Measurements from ENCODE around the gene MRPL38. TPM values are rescaled to one million over a fixed set of nuclear protein-coding genes. Genes with fewer than 3 reads are reported as not detected.

MRPL38 gene
- total and polyA plus RNA-seq, 4 donors = 23.0 to 63.9 (median 50.5) TPM

DNA sequence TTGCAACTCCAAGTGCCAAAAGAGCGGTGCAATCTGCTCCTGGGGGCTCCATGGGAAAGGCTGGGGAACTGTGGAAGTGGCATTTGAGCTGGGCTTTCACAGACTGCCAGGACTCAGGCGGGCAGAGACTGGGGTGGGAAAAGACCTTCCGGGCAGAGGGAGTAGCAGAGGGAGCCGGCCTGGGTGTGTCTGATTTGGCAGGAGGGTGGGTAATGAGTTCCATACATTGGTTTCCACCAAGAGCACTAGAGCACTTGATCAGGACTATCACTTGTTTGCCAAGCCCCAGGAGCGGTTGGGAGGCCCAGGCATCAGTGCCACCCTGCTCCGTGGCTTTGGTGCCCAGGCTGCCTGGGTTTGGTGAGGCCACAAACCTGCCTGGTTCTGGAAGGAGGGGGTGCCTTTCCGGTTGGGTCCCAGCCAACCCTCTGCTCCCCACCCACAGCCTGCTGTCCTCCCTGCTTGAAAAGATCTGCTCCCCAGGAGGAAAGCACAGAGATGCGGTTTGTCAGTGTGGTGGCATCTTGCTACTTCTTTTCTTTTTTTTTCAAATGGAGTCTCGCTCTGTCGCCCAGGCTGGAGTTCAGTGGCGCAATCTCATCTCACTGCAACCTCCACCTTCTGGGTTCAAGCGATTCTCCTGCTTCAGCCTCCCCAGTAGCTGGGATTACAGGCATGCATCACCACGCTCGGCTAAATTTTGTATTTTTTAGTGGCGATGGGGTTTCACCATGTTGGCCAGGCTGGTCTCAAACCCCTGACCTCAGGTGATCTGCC is 22.8 kb downstream of the MRPL38 start (continued):
- no peak for TF ChIP-seq JUND (IDR thresholded peaks at IDR 0.05)
- no peak for TF ChIP-seq NR2F2 (IDR thresholded peaks at IDR 0.05)
- no peak for TF ChIP-seq GABPA (IDR thresholded peaks at IDR 0.05 in 1 of 2, conservative IDR thresholded peaks at IDR 0.05 in 1 of 2)
- TF ChIP-seq, protein P1, sequence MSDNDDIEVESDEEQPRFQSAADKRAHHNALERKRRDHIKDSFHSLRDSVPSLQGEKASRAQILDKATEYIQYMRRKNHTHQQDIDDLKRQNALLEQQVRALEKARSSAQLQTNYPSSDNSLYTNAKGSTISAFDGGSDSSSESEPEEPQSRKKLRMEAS (IDR thresholded peaks at IDR 0.05) = no peak
- no peak for TF ChIP-seq RAD21 (IDR thresholded peaks at IDR 0.05)
- TF ChIP-seq EGR1 (IDR thresholded peaks at IDR 0.05; ENCODE audit: low read depth in 2 of 2) = no peak
- no peak for TF ChIP-seq RXRA (IDR thresholded peaks at IDR 0.05)
- no peak for TF ChIP-seq SP1 (IDR thresholded peaks at IDR 0.05)

- Histone ChIP-seq H3K9ac (ENCODE audit: low read depth in 1 of 2, low read length in 2 of 2) (no peak overlapping the region), H3K4me3 (ENCODE audit: low read depth in 1 of 3, low read length in 3 of 3) (no peak overlapping the region), H3K36me3 (ENCODE audit: control insufficient read depth in 4 of 4, insufficient read depth in 3 of 4, low read depth in 1 of 4, low read length in 3 of 4) (no peaks in the 10 kb centered on the region), H3K4me1 (ENCODE audit: control insufficient read depth in 4 of 4, insufficient read depth in 4 of 4, low read length in 3 of 4) (peaks cover 12 to 34% (median 22%) of the 10 kb centered on the region in 4 donors), H3K27me3 (ENCODE audit: control insufficient read depth in 4 of 4, insufficient read depth in 4 of 4, low read length in 3 of 4) (no peaks in the 10 kb centered on the region), H3K27ac (ENCODE audit: low read depth in 1 of 2, low read length in 2 of 2) (no peak overlapping the region), H3K9me3 (ENCODE audit: control insufficient read depth in 4 of 4, low read length in 3 of 4) (no peaks in the 10 kb centered on the region)
- 96% methylated on average over 7 of the region's 7 CpGs for WGBS
- TF ChIP-seq CTCF (IDR thresholded peaks at IDR 0.05; ENCODE audit: low read depth, low read length, missing input control) (no peak), FOXA1 (IDR thresholded peaks at IDR 0.05) (no peak), ZBTB33 (IDR thresholded peaks at IDR 0.05) (no peak), SP1 (IDR thresholded peaks at IDR 0.05) (no peak), REST (IDR thresholded peaks at IDR 0.05) (no peak), HNF4A (conservative IDR thresholded peaks at IDR 0.05) (no peak), YY1 (IDR thresholded peaks at IDR 0.05) (no peak), HNF4G (IDR thresholded peaks at IDR 0.05) (no peak), RAD21 (IDR thresholded peaks at IDR 0.05) (no peak), EGR1 (IDR thresholded peaks at IDR 0.05; ENCODE audit: low read depth in 2 of 2) (no peak), NR2F2 (IDR thresholded peaks at IDR 0.05) (no peak), GABPA (IDR thresholded peaks at IDR 0.05 in 1 of 2, conservative IDR thresholded peaks at IDR 0.05 in 1 of 2) (no peak)
- TF ChIP-seq, protein P2, sequence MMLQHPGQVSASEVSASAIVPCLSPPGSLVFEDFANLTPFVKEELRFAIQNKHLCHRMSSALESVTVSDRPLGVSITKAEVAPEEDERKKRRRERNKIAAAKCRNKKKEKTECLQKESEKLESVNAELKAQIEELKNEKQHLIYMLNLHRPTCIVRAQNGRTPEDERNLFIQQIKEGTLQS (IDR thresholded peaks at IDR 0.05) = no peak
- TF ChIP-seq, protein P1 (IDR thresholded peaks at IDR 0.05) = no peak
- no peak for DNase-seq (ENCODE audit: low spot score)
Measured at GRCh38 chr17:75880266-75880665, 24.4 kb downstream of the MRPL38 start.
